ENCODE measurements around the gene NSF. TPM values are rescaled to one million over a fixed set of nuclear protein-coding genes. Genes with fewer than 3 reads are reported as not detected.
"Not testable (repeated sequence)": the region's sequence is repeated elsewhere in the genome, so short reads cannot be mapped to it uniquely, and the experiment has no call there.

NSF gene
- total RNA-seq = 10 to 100 TPM; 23.8 to 24.3 TPM

DNA sequence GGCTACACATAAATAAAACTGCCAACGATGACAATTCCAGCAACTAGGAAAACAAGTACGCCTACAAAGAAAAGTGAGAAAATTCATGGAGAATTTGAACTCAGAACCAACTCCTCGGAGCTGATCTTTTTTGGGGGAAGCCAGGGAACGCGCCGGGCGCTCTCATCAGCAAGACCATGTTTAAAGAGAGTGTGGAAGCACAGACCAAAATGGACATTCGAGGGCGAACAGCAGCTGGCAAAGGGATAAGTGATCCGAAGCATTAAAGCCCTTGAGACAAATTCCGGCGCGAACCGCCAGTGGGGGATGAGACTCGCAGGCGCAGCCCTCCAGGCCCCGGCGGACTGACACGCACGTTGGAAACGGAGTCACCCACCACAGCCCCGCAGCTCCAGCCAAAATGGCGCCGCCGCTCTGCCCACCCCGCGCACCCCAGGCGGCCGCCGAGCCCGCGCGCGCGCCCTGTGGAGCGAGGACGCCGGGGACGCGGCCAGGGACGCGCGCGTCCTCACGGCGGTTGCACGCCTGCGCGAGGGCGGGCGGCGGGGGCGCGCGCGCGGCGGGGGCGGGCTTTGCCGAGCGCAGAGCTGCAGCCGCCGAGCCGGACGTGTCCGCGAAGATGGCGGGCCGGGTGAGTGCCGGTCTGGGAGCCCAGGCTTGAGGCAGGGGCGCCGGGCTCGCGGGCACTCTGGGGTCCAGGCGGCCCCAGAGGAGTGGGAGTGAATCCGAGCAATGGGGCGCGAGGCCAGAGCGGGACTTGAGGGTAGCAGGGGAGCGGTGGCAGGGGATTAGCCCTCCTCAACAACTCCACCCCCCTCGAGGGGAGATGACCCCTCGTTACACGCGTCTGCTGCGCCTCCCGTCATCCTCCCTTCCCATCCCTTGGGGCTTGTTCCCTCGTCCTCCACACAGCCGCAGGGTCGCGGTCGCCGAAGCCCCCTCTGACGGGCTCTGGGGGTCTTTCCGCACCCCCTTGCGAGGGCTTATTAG lies at the start of gene NSF:
TSS of gene NSF (plus strand) at position 513 of the 990 bp plus-strand sequence. CDS start at position 620, 107 bp downstream.
- H3K36me3 Mint-ChIP-seq (ENCODE audit: low read depth); CTCF ChIA-PET; H3K9me3 Mint-ChIP-seq: not testable (repeated sequence)

DNA sequence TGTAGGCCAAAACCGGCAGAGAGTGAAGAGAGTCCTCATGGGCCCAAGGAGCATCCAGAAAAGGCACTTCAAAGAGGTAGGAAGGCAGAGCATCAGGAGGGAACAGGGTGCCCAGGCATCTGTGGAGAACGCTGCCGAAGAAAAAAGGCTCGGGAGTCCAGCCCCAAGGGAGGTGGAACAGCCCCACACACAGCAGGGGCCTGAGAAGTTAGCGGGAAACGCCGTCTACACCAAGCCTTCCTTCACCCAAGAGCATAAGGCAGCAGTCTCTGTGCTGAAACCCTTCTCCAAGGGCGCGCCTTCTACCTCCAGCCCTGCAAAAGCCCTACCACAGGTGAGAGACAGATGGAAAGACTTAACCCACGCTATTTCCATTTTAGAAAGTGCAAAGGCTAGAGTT lies 41.9 kb upstream of the NSF start:
- H3K4me3 Mint-ChIP-seq; intact Hi-C loops (cut with micrococcal nuclease): not testable (repeated sequence)
- peak; percentile 6 for DNase-seq

More for the DNA sequence above, at the start of gene NSF:
- H3K27me3 Mint-ChIP-seq (ENCODE audit: low read depth); H3K4me3 Mint-ChIP-seq; H3K27ac Mint-ChIP-seq; intact Hi-C loops (cut with micrococcal nuclease); H3K4me1 Mint-ChIP-seq (ENCODE audit: low read depth); DNase-seq: not testable (repeated sequence)

GRCh38 chr17:46559155-46559554 lies 31.3 kb upstream of the NSF start:
- not testable (repeated sequence) for H3K4me3 Mint-ChIP-seq

More for the DNA sequence above, 41.9 kb upstream of the NSF start:
- H3K36me3 Mint-ChIP-seq (ENCODE audit: low read depth); H3K27me3 Mint-ChIP-seq (ENCODE audit: low read depth); CTCF ChIA-PET; H3K27ac Mint-ChIP-seq; H3K9me3 Mint-ChIP-seq; H3K4me1 Mint-ChIP-seq (ENCODE audit: low read depth): not testable (repeated sequence)

GRCh38 chr17:46560048-46560447 lies 30.4 kb upstream of the NSF start:
- H3K27ac Mint-ChIP-seq; H3K4me3 Mint-ChIP-seq; CTCF ChIA-PET; H3K4me1 Mint-ChIP-seq (ENCODE audit: low read depth); intact Hi-C loops (cut with micrococcal nuclease); H3K9me3 Mint-ChIP-seq; DNase-seq; H3K27me3 Mint-ChIP-seq (ENCODE audit: low read depth); H3K36me3 Mint-ChIP-seq (ENCODE audit: low read depth): not testable (repeated sequence)

More at GRCh38 chr17:46559155-46559554, 31.3 kb upstream of the NSF start:
- DNase-seq; H3K27me3 Mint-ChIP-seq (ENCODE audit: low read depth); H3K9me3 Mint-ChIP-seq; CTCF ChIA-PET; H3K36me3 Mint-ChIP-seq (ENCODE audit: low read depth); intact Hi-C loops (cut with micrococcal nuclease); H3K4me1 Mint-ChIP-seq (ENCODE audit: low read depth); H3K27ac Mint-ChIP-seq: not testable (repeated sequence)

DNA sequence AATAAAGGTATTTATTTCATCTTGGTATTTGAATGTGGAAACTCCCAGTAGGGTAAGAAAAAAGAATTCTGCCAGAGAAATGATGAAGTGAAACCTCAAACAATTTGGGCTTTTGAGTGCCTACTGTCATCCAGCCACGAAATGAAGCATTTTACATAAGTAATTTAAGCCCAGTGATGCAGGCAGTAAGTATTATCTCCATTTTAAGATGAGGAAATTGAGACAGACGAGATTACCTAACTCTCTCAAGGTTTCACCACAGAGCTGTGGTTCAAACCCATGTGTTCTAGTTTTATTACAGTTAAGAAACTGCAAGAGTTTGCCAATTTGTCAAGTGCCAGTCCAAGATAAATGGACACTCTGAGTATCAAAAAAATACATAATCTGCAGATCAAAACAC lies 24.2 kb upstream of the NSF start:
- H3K27me3 Mint-ChIP-seq (ENCODE audit: low read depth); H3K36me3 Mint-ChIP-seq (ENCODE audit: low read depth); H3K4me1 Mint-ChIP-seq (ENCODE audit: low read depth); H3K27ac Mint-ChIP-seq; H3K9me3 Mint-ChIP-seq; H3K4me3 Mint-ChIP-seq; DNase-seq; intact Hi-C loops (cut with micrococcal nuclease); CTCF ChIA-PET: not testable (repeated sequence)

DNA sequence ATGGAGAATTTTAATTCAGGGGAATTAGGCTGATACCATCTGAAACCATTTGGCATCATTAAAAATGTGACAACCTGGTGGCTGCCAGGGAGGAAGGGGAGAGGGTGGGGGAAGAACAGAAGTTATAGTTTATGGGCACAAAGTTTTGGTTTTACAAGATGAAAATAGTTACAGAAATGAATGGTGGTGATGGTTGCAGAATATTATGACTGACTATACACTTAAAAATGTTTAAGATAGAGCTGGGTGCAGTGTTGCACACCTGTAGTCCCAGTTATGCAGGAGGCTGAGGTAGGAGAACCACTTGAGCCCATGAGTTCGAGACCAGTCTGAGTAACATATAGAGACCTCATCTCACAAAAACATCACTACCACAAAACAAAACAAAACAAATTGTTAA lies 23.5 kb upstream of the NSF start:
- DNase-seq; H3K4me1 Mint-ChIP-seq (ENCODE audit: low read depth); H3K27me3 Mint-ChIP-seq (ENCODE audit: low read depth); H3K27ac Mint-ChIP-seq; H3K9me3 Mint-ChIP-seq; H3K36me3 Mint-ChIP-seq (ENCODE audit: low read depth); CTCF ChIA-PET; intact Hi-C loops (cut with micrococcal nuclease); H3K4me3 Mint-ChIP-seq: not testable (repeated sequence)

DNA sequence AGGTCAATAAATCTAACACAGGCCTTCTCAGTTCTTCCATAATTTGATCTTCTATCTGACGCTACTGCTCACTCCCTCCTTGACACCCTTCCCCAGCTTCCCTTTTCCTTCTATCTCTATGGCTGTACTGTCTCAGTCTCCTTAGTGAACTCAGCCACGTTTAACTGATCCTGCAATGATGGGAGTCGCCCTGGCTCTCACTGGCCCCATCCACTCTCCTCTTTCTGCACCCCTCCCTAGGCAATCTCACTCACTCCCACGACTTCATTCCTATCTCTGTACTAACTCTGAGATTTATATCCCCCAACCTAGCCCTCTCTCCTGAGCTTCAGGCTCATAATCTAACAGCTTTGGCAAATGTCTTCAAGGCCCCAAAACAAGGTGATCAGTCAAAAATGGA lies 18.7 kb upstream of the NSF start:
- intact Hi-C loops (cut with micrococcal nuclease); H3K27ac Mint-ChIP-seq; H3K4me1 Mint-ChIP-seq (ENCODE audit: low read depth); DNase-seq; H3K4me3 Mint-ChIP-seq; H3K9me3 Mint-ChIP-seq; H3K27me3 Mint-ChIP-seq (ENCODE audit: low read depth); H3K36me3 Mint-ChIP-seq (ENCODE audit: low read depth); CTCF ChIA-PET: not testable (repeated sequence)

DNA sequence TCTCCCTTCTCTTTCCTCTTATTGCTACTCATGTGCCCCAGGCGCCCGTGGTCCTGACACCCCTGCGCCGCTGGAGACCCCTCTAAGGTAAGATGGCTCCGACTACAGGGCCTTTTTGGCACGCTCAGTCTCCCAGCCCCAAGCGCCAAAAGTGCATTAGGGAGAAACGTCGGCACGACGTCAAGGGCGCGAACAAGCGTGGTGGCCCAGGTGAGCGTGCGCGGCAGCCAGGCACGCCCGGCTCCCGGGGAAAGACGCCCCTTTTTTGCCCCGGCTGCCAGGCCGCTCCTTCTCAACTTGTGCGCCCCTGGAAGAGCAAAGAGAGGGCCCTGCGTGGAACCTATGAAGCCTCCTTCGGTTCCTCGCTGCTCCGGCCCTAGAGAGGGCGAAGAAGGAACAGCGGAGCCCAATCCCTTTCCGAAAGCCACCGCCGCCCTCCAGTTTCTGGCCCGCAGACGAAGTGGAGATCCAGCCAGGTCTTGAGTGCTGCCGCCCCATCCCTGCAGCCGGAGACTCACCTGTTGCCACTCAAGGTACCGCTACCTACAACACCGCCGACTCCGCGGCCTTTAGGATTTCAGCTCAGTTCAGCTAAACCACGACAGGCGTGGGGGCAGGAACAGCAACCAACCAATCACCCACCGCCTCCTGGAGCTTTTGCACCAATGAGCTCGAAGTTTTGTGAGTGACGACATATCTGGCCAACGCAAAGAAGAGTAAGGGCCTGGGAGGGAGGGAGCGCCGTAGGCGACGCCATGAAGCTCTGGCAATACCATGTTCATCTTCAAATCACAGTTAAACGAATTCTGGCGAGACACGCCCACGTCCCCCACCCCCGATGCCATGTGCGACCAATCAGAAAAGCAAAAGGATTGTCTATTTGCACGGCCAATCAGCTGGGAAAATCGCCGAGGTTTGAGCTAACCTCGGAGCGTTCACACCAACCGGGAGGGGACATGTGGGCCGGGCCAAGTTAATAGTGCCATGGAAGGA lies 11.1 kb upstream of the NSF start, which contains the start of gene ARL17A:
TSS of gene ARL17A (minus strand) at position 609 of the 993 bp plus-strand sequence. CDS start 3,369 bp downstream, outside the sequence.
- H3K27me3 Mint-ChIP-seq (ENCODE audit: low read depth); H3K4me1 Mint-ChIP-seq (ENCODE audit: low read depth); H3K9me3 Mint-ChIP-seq; CTCF ChIA-PET; H3K27ac Mint-ChIP-seq; H3K36me3 Mint-ChIP-seq (ENCODE audit: low read depth); intact Hi-C loops (cut with micrococcal nuclease): not testable (repeated sequence)
- peak; percentile 96 for DNase-seq
- H3K4me3 Mint-ChIP-seq = peak within 1 kb of the TSS; percentile 62

GRCh38 chr17:46580082-46580481 lies 10.4 kb upstream of the NSF start:
- H3K27me3 Mint-ChIP-seq (ENCODE audit: low read depth); H3K4me1 Mint-ChIP-seq (ENCODE audit: low read depth); H3K9me3 Mint-ChIP-seq; DNase-seq; CTCF ChIA-PET; intact Hi-C loops (cut with micrococcal nuclease); H3K36me3 Mint-ChIP-seq (ENCODE audit: low read depth); H3K27ac Mint-ChIP-seq: not testable (repeated sequence)
- H3K4me3 Mint-ChIP-seq = peak overlapping the region; percentile 62

DNA sequence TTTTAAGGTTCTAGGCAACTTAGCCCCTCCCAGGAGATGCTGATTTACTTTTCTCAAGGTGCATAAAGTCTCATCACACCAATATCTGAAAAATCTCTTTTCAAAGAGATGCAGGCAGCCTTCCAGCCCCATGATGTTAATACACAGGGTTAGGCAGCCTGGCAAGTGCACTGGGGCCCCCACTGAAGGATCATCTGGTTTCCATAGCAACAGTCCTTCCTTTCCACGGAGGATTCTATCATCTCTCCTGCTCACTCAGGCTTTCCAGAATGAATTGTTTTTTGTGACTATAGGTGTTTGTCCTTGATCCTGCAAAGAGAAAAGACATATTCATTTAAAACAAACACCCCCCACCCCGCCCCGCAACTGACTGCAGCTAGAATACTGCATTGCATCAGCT lies 5.0 kb upstream of the NSF start:
- H3K4me1 Mint-ChIP-seq (ENCODE audit: low read depth); CTCF ChIA-PET; H3K4me3 Mint-ChIP-seq; H3K27ac Mint-ChIP-seq; H3K27me3 Mint-ChIP-seq (ENCODE audit: low read depth); H3K36me3 Mint-ChIP-seq (ENCODE audit: low read depth); H3K9me3 Mint-ChIP-seq; DNase-seq; intact Hi-C loops (cut with micrococcal nuclease): not testable (repeated sequence)

GRCh38 chr17:46591332-46591731 lies 863 bp downstream of the NSF start:
- H3K4me3 Mint-ChIP-seq; CTCF ChIA-PET; H3K36me3 Mint-ChIP-seq (ENCODE audit: low read depth); H3K27ac Mint-ChIP-seq; intact Hi-C loops (cut with micrococcal nuclease); H3K9me3 Mint-ChIP-seq; H3K27me3 Mint-ChIP-seq (ENCODE audit: low read depth); H3K4me1 Mint-ChIP-seq (ENCODE audit: low read depth); DNase-seq: not testable (repeated sequence)

GRCh38 chr17:46598344-46598931 lies 8.0 kb downstream of the NSF start:
- H3K27ac Mint-ChIP-seq; H3K9me3 Mint-ChIP-seq; DNase-seq; CTCF ChIA-PET; H3K4me3 Mint-ChIP-seq; intact Hi-C loops (cut with micrococcal nuclease); H3K36me3 Mint-ChIP-seq (ENCODE audit: low read depth); H3K27me3 Mint-ChIP-seq (ENCODE audit: low read depth); H3K4me1 Mint-ChIP-seq (ENCODE audit: low read depth): not testable (repeated sequence)

Data from activated naive CD4-positive, alpha-beta T cell treated with anti-CD3 and anti-CD28 coated beads for 36 hours (primary cell).